H1 (cell line): ENCODE results near the gene C17orf50. TPM values are rescaled to one million over a fixed set of nuclear protein-coding genes. Genes with fewer than 3 reads are reported as not detected.

Source experiments
- ASH2L ChIP-seq: fragments of 200-600, 300-600 bp; sonication (generic); IDR thresholded peaks from one replicate; pipeline ENCODE4 v1.7.1; 2017; ENCODE audit warnings: low read length
- CBX5 ChIP-seq: fragments of 300-800, 300-1000 bp; sonication (generic); IDR thresholded peaks from 2 replicates; pipeline ENCODE4 v1.7.1; 2016; ENCODE audit warnings: antibody characterized with exemption, low read length, low read depth
- CEBPB ChIP-seq: IDR thresholded peaks from 2 replicates; pipeline ENCODE4 v1.6.1; 2012; ENCODE audit warnings: low read depth, low read length
- CHD1 ChIP-seq: IDR thresholded peaks from 2 replicates; pipeline ENCODE4 v1.6.1; 2012; ENCODE audit warnings: low read depth, low read length, improper control_type of control experiment
- CHD2 ChIP-seq: IDR thresholded peaks from 2 replicates; pipeline ENCODE4 v1.6.1; 2012; ENCODE audit warnings: low read length, improper control_type of control experiment
- CREB1 ChIP-seq: IDR thresholded peaks from 2 replicates; pipeline ENCODE4 v1.6.1; 2012; ENCODE audit warnings: inconsistent platforms
- CTCF ChIP-seq, 3 experiments: IDR thresholded peaks; 1 replicate in 2 of 3; 2 replicates in 1 of 3; pipeline versions ENCODE4 v1.5.1 to v1.6.1; 2011; ENCODE audit warnings: low read length in 3 of 3, mild to moderate bottlenecking in 3 of 3, inconsistent platforms in 2 of 3, low read depth in 1 of 3, moderate library complexity in 1 of 3; ENCODE audit not compliant: insufficient read depth in 1 of 3; ENCODE audit errors: control extremely low read depth in 1 of 3
- EZH2 ChIP-seq: fragments of 200-600 bp; sonication (generic); IDR thresholded peaks from 2 replicates; pipeline ENCODE4 v1.7.1; 2012; ENCODE audit warnings: low read depth, mild to moderate bottlenecking, moderate library complexity, low read length, inconsistent platforms; ENCODE audit not compliant: severe bottlenecking
- GTF2F1 ChIP-seq: IDR thresholded peaks from 2 replicates; pipeline ENCODE4 v1.6.1; 2012; ENCODE audit warnings: low read depth, low read length, improper control_type of control experiment, borderline replicate concordance
- KDM1A ChIP-seq: fragments of 200-600, 300-600 bp; sonication (generic); IDR thresholded peaks from 2 replicates; pipeline ENCODE4 v1.7.1; 2016; ENCODE audit warnings: mild to moderate bottlenecking, low read length, borderline replicate concordance
- KDM4A ChIP-seq: IDR thresholded peaks from one replicate; pipeline ENCODE4 v1.7.1; 2012; ENCODE audit warnings: low read depth, mild to moderate bottlenecking, moderate library complexity, low read length, inconsistent platforms; ENCODE audit not compliant: severe bottlenecking
- NANOG ChIP-seq: IDR thresholded peaks from 2 replicates; pipeline ENCODE4 v1.6.1; 2011; ENCODE audit warnings: low read length, low read depth, mild to moderate bottlenecking, inconsistent platforms; ENCODE audit not compliant: insufficient read depth, poor library complexity, severe bottlenecking
- POLR2AphosphoS5 ChIP-seq: IDR thresholded peaks from 2 replicates; pipeline ENCODE4 v1.6.1; 2011; ENCODE audit warnings: low read depth, low read length
- RBBP5 ChIP-seq: IDR thresholded peaks from 2 replicates; pipeline ENCODE4 v1.7.1; 2012; ENCODE audit warnings: low read depth, mild to moderate bottlenecking, inconsistent platforms, low read length, moderate library complexity, borderline replicate concordance
- RNF2 ChIP-seq: fragments of 200-900, 300-1000 bp; sonication (generic); IDR thresholded peaks from 2 replicates; pipeline ENCODE4 v1.7.1; 2016; ENCODE audit warnings: borderline replicate concordance, low read depth, mild to moderate bottlenecking, antibody characterized with exemption, low read length; ENCODE audit not compliant: poor library complexity, severe bottlenecking; ENCODE audit errors: missing control alignments
- SIN3A ChIP-seq, 2 experiments: IDR thresholded peaks in 1 of 2; conservative IDR thresholded peaks in 1 of 2; 2 replicates each; pipeline ENCODE4 v1.6.1; 2011 to 2012; ENCODE audit warnings: low read length in 2 of 2, improper control_type of control experiment in 1 of 2, low read depth in 1 of 2, mild to moderate bottlenecking in 1 of 2
- SIRT6 ChIP-seq: IDR thresholded peaks from one replicate; pipeline ENCODE4 v1.7.1; 2012; ENCODE audit warnings: low read length, inconsistent platforms
- SP2 ChIP-seq: IDR thresholded peaks from 2 replicates; pipeline ENCODE4 v1.6.1; 2012; ENCODE audit warnings: mild to moderate bottlenecking, low read length, inconsistent platforms
- TEAD4 ChIP-seq: IDR thresholded peaks from 2 replicates; pipeline ENCODE4 v1.6.1; 2012; ENCODE audit warnings: low read depth, low read length, inconsistent platforms, mixed read lengths
- YY1 ChIP-seq: IDR thresholded peaks from 2 replicates; pipeline ENCODE4 v1.6.1; 2011; ENCODE audit warnings: low read depth, mild to moderate bottlenecking, low read length
- ZNF274 ChIP-seq: IDR thresholded peaks from 2 replicates; pipeline ENCODE4 v1.7.0; 2012; ENCODE audit warnings: low read length, borderline replicate concordance; ENCODE audit errors: extremely low read depth
- polyA plus RNA-seq, 7 experiments: library from polyadenylated mRNA; depleted of rRNA in 3 of 7; stranded (reverse) in 5 of 7; unstranded in 2 of 7; fragments of >200 nt in 5 of 7; fragments of 200-250 nt in 2 of 7; gene quantifications; 1 replicate in 5 of 7; 2 replicates in 1 of 7; 4 replicates in 1 of 7; pipeline versions ENCODE4 v1.2.1 to v1.2.3, GENCODE V29; 2011 to 2013; ENCODE audit warnings: missing spikeins in 2 of 7, mixed read lengths in 2 of 7
- total RNA-seq: library from RNA; stranded (reverse); fragmentation: NEBNext Ultra II Directional; extraction: Animal tissue kit (Norgen Biotek cat#: 25700); gene quantifications from 2 replicates; pipeline ENCODE4 v1.2.1, GENCODE V29; 2021

The C17orf50 gene
- total and polyA plus RNA-seq, 2 of the 8 experiments (the other 6 are each of a cell fraction or from before 2014, with no cell fraction given): 0.12 TPM; not detected in 1

GRCh38 chr17:35808962-35809854 is 48.5 kb downstream of the C17orf50 start, which contains the start of gene TAF15 (continued):
- TF ChIP-seq EZH2 (no peak), SP2 (no peak), TEAD4 (no peak), SIRT6 (no peak), NANOG (no peak), CBX5 (no peak), KDM1A (no peak), ZNF274 (no peak), CHD2 (0 out of 2 replicates have a peak, but pooled peaks have one; percentile 8), CEBPB (no peak), ASH2L (peak; percentile 22), CREB1 (peak; percentile 43; the same call in 1 of the 2 replicates), RNF2 (no peak), CTCF (IDR thresholded peaks at IDR 0.05; ENCODE audit: control extremely low read depth in 1 of 3, insufficient read depth in 1 of 3, low read depth in 1 of 3, low read length in 3 of 3) (peak; percentile 67 to 76 (median 72)), POLR2AphosphoS5 (peak; percentile 94), SIN3A (conservative IDR thresholded peaks at IDR 0.05 in 1 of 2, IDR thresholded peaks at IDR 0.05 in 1 of 2; ENCODE audit: low read depth in 1 of 2, low read length in 2 of 2) (0 out of 4 replicates have a peak, but pooled peaks have one; percentile 29), GTF2F1 (peak; percentile 94), KDM4A (no peak), RBBP5 (no peak; the same call in 1 of the 2 replicates), CHD1 (peak; percentile 98), YY1 (peak; percentile 94)
